Fibroblast of the aortic adventitia (primary cell): ENCODE data around the gene ZCCHC14. TPM values are rescaled to one million over a fixed set of nuclear protein-coding genes. Genes with fewer than 3 reads are reported as not detected.
"Not testable (repeated sequence)": the region's sequence is repeated elsewhere in the genome, so short reads cannot be mapped to it uniquely, and the experiment has no call there.

Source experiments
- DNase-seq: peaks from one replicate; pipeline ENCODE4 v3.0.0-alpha.2; 2010; ENCODE audit warnings: low read depth
- H3K4me3 ChIP-seq: 2 replicates; pipeline ENCODE4 v1.5.1; 2011; ENCODE audit warnings: low read depth, mild to moderate bottlenecking, control low read depth, low read length, moderate library complexity
- CTCF ChIP-seq: IDR thresholded peaks from 2 replicates; pipeline ENCODE4 v1.5.1; 2011; ENCODE audit warnings: mild to moderate bottlenecking, low read length, control low read depth, inconsistent platforms; ENCODE audit not compliant: insufficient read depth
- total RNA-seq: library from RNA; depleted of rRNA; stranded (reverse); fragments of >200 nt; gene quantifications from 2 replicates; pipeline ENCODE4 v1.2.3, GENCODE V29; 2012; ENCODE audit warnings: low replicate concordance

The ZCCHC14 gene
- total RNA-seq, 1 donor = 24.5 TPM

- no peak for DNase-seq
- TF ChIP-seq CTCF = no peak
Measured at GRCh38 chr16:87507351-87508069, 14.7 kb upstream of the ZCCHC14 start.

GRCh38 chr16:87506423-87507350, 13.9 kb upstream of the ZCCHC14 start:
- no peak overlapping the region for H3K4me3 ChIP-seq
- TF ChIP-seq CTCF = no peak
- DNase-seq = no peak

More at GRCh38 chr16:87507351-87508069, 14.7 kb upstream of the ZCCHC14 start:
- H3K4me3 ChIP-seq = no peak overlapping the region

GRCh38 chr16:87505834-87506233, 13.0 kb upstream of the ZCCHC14 start:
- no peak for TF ChIP-seq CTCF
- H3K4me3 ChIP-seq = no peak overlapping the region
- DNase-seq = no peak

- H3K4me3 ChIP-seq, DNase-seq: not testable (repeated sequence)
Measured at GRCh38 chr16:87503232-87503937, 10.6 kb upstream of the ZCCHC14 start.

GRCh38 chr16:87502308-87502969, 9.6 kb upstream of the ZCCHC14 start:
- no peak for TF ChIP-seq CTCF
- DNase-seq = no peak
- H3K4me3 ChIP-seq = no peak overlapping the region

- no peak for TF ChIP-seq CTCF
- no peak overlapping the region for H3K4me3 ChIP-seq
- no peak for DNase-seq
Measured at GRCh38 chr16:87501117-87501516, 8.3 kb upstream of the ZCCHC14 start.
